ENCODE results near the gene LCE2C. TPM values are rescaled to one million over a fixed set of nuclear protein-coding genes. Genes with fewer than 3 reads are reported as not detected.

Gene LCE2C
- total RNA-seq, 1 donor from 2014 or later = not detected

- no peak overlapping the region for H3K27ac Mint-ChIP-seq
- no peaks in the 10 kb centered on the region for H3K4me1 Mint-ChIP-seq (ENCODE audit: low read depth)
- no peak for DNase-seq (ENCODE audit: low spot score, unreplicated experiment)
- TF ChIP-seq CTCF (IDR thresholded peaks at IDR 0.05; ENCODE audit: unreplicated experiment) = no peak
- peaks cover 57% of the 10 kb centered on the region for H3K9me3 Mint-ChIP-seq (ENCODE audit: low read depth)
- H3K27me3 Mint-ChIP-seq = no peaks in the 10 kb centered on the region
- H3K4me3 Mint-ChIP-seq (ENCODE audit: low read depth) = no peak overlapping the region
- H3K36me3 Mint-ChIP-seq (ENCODE audit: insufficient read depth) = peaks cover 1% of the 10 kb centered on the region
These were observed 28.4 kb upstream of the LCE2C start for GRCh38 chr1:152646656-152647055.

- H3K4me1 Mint-ChIP-seq (ENCODE audit: low read depth) = no peaks in the 10 kb centered on the region
- TF ChIP-seq CTCF (IDR thresholded peaks at IDR 0.05; ENCODE audit: unreplicated experiment) = no peak
- peaks cover 57% of the 10 kb centered on the region for H3K9me3 Mint-ChIP-seq (ENCODE audit: low read depth)
These were observed 21.0 kb upstream of the LCE2C start for GRCh38 chr1:152654110-152654509.

GRCh38 chr1:152656459-152656858, 18.6 kb upstream of the LCE2C start:
- peaks cover 1% of the 10 kb centered on the region for H3K36me3 Mint-ChIP-seq (ENCODE audit: insufficient read depth)
- peaks cover 50% of the 10 kb centered on the region for H3K9me3 Mint-ChIP-seq (ENCODE audit: low read depth)
- no peak for DNase-seq (ENCODE audit: low spot score, unreplicated experiment)
- TF ChIP-seq CTCF (IDR thresholded peaks at IDR 0.05; ENCODE audit: unreplicated experiment) = no peak
- H3K4me1 Mint-ChIP-seq (ENCODE audit: low read depth) = no peaks in the 10 kb centered on the region
- H3K27ac Mint-ChIP-seq = no peak overlapping the region
- no peak overlapping the region for H3K4me3 Mint-ChIP-seq (ENCODE audit: low read depth)
- no peaks in the 10 kb centered on the region for H3K27me3 Mint-ChIP-seq

More at GRCh38 chr1:152654110-152654509, 21.0 kb upstream of the LCE2C start:
- Mint-ChIP-seq H3K36me3 (ENCODE audit: insufficient read depth) (peaks cover 1% of the 10 kb centered on the region), H3K27me3 (no peaks in the 10 kb centered on the region), H3K27ac (no peak overlapping the region), H3K4me3 (ENCODE audit: low read depth) (no peak overlapping the region)
- DNase-seq (ENCODE audit: low spot score, unreplicated experiment) = no peak

- Mint-ChIP-seq H3K9me3 (ENCODE audit: low read depth) (peaks cover 52% of the 10 kb centered on the region), H3K4me1 (ENCODE audit: low read depth) (no peaks in the 10 kb centered on the region), H3K27ac (no peak overlapping the region), H3K36me3 (ENCODE audit: insufficient read depth) (peaks cover 1% of the 10 kb centered on the region), H3K27me3 (no peaks in the 10 kb centered on the region), H3K4me3 (ENCODE audit: low read depth) (no peak overlapping the region)
- no peak for DNase-seq (ENCODE audit: low spot score, unreplicated experiment)
- no peak for TF ChIP-seq CTCF (IDR thresholded peaks at IDR 0.05; ENCODE audit: unreplicated experiment)
These were observed 17.4 kb upstream of the LCE2C start for GRCh38 chr1:152657677-152658076.

GRCh38 chr1:152658649-152659048, 16.4 kb upstream of the LCE2C start:
- no peaks in the 10 kb centered on the region for H3K4me1 Mint-ChIP-seq (ENCODE audit: low read depth)
- H3K27ac Mint-ChIP-seq = no peak overlapping the region
- no peak for DNase-seq (ENCODE audit: low spot score, unreplicated experiment)
- TF ChIP-seq CTCF (IDR thresholded peaks at IDR 0.05; ENCODE audit: unreplicated experiment) = no peak
- peaks cover 50% of the 10 kb centered on the region for H3K9me3 Mint-ChIP-seq (ENCODE audit: low read depth)
- H3K4me3 Mint-ChIP-seq (ENCODE audit: low read depth) = no peak overlapping the region
- peaks cover 1% of the 10 kb centered on the region for H3K36me3 Mint-ChIP-seq (ENCODE audit: insufficient read depth)
- no peaks in the 10 kb centered on the region for H3K27me3 Mint-ChIP-seq
